Hepatocyte (in vitro differentiated cells): ENCODE results near the gene LRCH1.

Experiments
- CTCF ChIP-seq: fragments of 200-600 bp; sonication (generic); IDR thresholded peaks from 2 replicates; pipeline ENCODE4 v1.5.1; 2016; ENCODE audit warnings: antibody characterized with exemption, mild to moderate bottlenecking; ENCODE audit not compliant: poor library complexity
- EZH2 ChIP-seq: fragments of 200-600 bp; sonication (generic); IDR thresholded peaks from 2 replicates; pipeline ENCODE4 v1.6.1; 2016; ENCODE audit warnings: antibody characterized with exemption, mild to moderate bottlenecking, borderline replicate concordance

GRCh38 chr13:46649816-46650215 is 96.8 kb downstream of the LRCH1 start:
- TF ChIP-seq EZH2 (no peak), CTCF (no peak)
